Uterus (tissue), 2 donors: ENCODE results near the gene ADCY5.

Experiments
- POLR2A ChIP-seq, 2 donors: fragments of 450-650 bp; IDR thresholded peaks; one replicate each; pipeline ENCODE4 v1.6.1; 2016; ENCODE audit warnings: antibody characterized with exemption in 2 of 2, mild to moderate bottlenecking in 1 of 2, moderate library complexity in 1 of 2
- TF ChIP-seq, protein P1 (sequence below), 4 experiments: fragments of 200-600 bp in 2 of 4; fragments of 450-650 bp in 2 of 4; sonication (generic) in 2 of 4; IDR thresholded peaks; one replicate each; pipeline ENCODE4 v1.5.1; 2016 to 2019; ENCODE audit warnings: antibody characterized with exemption in 4 of 4, mild to moderate bottlenecking in 2 of 4, moderate library complexity in 1 of 4

- TF ChIP-seq, protein P1, sequence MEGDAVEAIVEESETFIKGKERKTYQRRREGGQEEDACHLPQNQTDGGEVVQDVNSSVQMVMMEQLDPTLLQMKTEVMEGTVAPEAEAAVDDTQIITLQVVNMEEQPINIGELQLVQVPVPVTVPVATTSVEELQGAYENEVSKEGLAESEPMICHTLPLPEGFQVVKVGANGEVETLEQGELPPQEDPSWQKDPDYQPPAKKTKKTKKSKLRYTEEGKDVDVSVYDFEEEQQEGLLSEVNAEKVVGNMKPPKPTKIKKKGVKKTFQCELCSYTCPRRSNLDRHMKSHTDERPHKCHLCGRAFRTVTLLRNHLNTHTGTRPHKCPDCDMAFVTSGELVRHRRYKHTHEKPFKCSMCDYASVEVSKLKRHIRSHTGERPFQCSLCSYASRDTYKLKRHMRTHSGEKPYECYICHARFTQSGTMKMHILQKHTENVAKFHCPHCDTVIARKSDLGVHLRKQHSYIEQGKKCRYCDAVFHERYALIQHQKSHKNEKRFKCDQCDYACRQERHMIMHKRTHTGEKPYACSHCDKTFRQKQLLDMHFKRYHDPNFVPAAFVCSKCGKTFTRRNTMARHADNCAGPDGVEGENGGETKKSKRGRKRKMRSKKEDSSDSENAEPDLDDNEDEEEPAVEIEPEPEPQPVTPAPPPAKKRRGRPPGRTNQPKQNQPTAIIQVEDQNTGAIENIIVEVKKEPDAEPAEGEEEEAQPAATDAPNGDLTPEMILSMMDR (IDR thresholded peaks at IDR 0.05) = no peak
- TF ChIP-seq POLR2A (IDR thresholded peaks at IDR 0.05) = no peak
These were observed 150.0 kb downstream of the ADCY5 start for GRCh38 chr3:123298903-123299302.
